HUES64 (cell line): ENCODE data around the gene ING1. TPM values are rescaled to one million over a fixed set of nuclear protein-coding genes. Genes with fewer than 3 reads are reported as not detected.
"Not testable (repeated sequence)": the region's sequence is repeated elsewhere in the genome, so short reads cannot be mapped to it uniquely, and the experiment has no call there.

Source experiments
- H3K27ac ChIP-seq: 2 replicates; pipeline ENCODE4 v1.7.0; 2013; ENCODE audit warnings: low read depth, low read length, inconsistent platforms
- H3K27me3 ChIP-seq: 2 replicates; pipeline ENCODE4 v1.6.1; 2013; ENCODE audit warnings: mild to moderate bottlenecking, low read length; ENCODE audit not compliant: insufficient read depth
- H3K36me3 ChIP-seq: 2 replicates; pipeline ENCODE4 v1.6.1; 2013; ENCODE audit warnings: mild to moderate bottlenecking, low read length; ENCODE audit not compliant: insufficient read depth
- H3K4me1 ChIP-seq: 2 replicates; pipeline ENCODE4 v1.6.1; 2013; ENCODE audit warnings: mild to moderate bottlenecking, low read length, moderate library complexity; ENCODE audit not compliant: insufficient read depth
- H3K4me3 ChIP-seq: 2 replicates; pipeline ENCODE4 v1.5.1; 2013; ENCODE audit warnings: mild to moderate bottlenecking, low read length, moderate library complexity
- H3K9ac ChIP-seq: 2 replicates; pipeline ENCODE4 v1.6.1; 2013; ENCODE audit warnings: mild to moderate bottlenecking, low read depth, low read length
- H3K9me3 ChIP-seq: 2 replicates; pipeline ENCODE4 v1.6.1; 2013; ENCODE audit warnings: low read depth, low read length; ENCODE audit not compliant: insufficient read depth
- WGBS: fragments of 150-250, 120-280 bp; methylation state at CpG from one replicate; pipeline ENCODE4 v1.1.7; 2013; ENCODE audit warnings: missing lambda C conversion rate; 5-methylcytosine and 5-hydroxymethylcytosine counted together
- polyA plus RNA-seq, 2 experiments: library from polyadenylated mRNA; stranded (reverse); fragments of 50-300 nt; gene quantifications; one replicate each; pipeline ENCODE4 v1.2.3, GENCODE V29; 2013

Gene ING1, protein sequence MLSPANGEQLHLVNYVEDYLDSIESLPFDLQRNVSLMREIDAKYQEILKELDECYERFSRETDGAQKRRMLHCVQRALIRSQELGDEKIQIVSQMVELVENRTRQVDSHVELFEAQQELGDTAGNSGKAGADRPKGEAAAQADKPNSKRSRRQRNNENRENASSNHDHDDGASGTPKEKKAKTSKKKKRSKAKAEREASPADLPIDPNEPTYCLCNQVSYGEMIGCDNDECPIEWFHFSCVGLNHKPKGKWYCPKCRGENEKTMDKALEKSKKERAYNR
- polyA plus RNA-seq (2013, experiment 1 of 2), result 18.5 TPM
- 19.6 TPM for polyA plus RNA-seq (2013, experiment 2 of 2)

DNA sequence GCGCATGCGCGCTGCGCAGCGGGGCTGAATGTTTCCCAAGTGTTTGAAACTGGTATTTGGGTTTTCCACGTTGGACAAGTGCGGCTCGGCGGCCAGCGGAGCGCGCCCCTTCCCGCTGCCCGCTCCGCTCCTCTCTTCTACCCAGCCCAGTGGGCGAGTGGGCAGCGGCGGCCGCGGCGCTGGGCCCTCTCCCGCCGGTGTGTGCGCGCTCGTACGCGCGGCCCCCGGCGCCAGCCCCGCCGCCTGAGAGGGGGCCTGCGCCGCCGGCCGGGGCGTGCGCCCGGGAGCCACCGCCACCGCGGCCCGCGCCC is at the start of gene ING1:
TSS of gene ING1 (plus strand) at position 59 of the 311 bp plus-strand sequence. CDS start 450 bp downstream, outside the sequence.
- Histone ChIP-seq H3K4me1 (peaks cover 20% of the 10 kb centered on the region), H3K27me3 (no peaks in the 10 kb centered on the region), H3K4me3 (peak within 1 kb of the TSS; percentile 80), H3K36me3 (no peaks in the 10 kb centered on the region), H3K27ac (peak within 1 kb of the TSS; percentile 100), H3K9me3 (no peaks in the 10 kb centered on the region), H3K9ac (peak within 1 kb of the TSS; percentile 99)
- under 1% methylated on average over 45 of the region's 45 CpGs for WGBS

DNA sequence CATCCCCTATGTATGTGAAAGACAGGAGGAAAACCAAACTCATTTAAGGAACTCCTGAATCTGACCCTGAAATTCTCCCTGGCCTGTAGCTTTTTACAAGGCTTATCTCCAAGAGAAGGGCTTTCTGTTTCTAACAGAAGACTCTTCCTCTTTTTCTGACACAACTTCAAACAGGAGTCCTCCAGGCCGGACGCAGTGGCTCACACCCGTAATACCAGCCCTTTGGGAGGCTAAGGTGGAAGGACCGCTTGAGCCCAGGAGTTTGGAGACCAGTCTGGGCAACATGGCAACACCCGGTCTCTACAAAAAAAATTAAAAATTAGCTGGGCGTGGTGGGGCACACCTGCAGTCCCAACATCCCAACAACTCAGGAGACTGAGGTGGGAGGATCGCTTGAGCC is 49.5 kb upstream of the ING1 start:
- 95% methylated on average over 7 of the region's 7 CpGs for WGBS
- H3K27me3 ChIP-seq, result no peaks in the 10 kb centered on the region
- no peak overlapping the region for H3K9ac ChIP-seq
- H3K4me1 ChIP-seq, result no peaks in the 10 kb centered on the region
- H3K9me3 ChIP-seq, result peaks cover 28% of the 10 kb centered on the region
- H3K4me3 ChIP-seq, result no peak overlapping the region
- no peak overlapping the region for H3K27ac ChIP-seq
- peaks cover 87% of the 10 kb centered on the region for H3K36me3 ChIP-seq

DNA sequence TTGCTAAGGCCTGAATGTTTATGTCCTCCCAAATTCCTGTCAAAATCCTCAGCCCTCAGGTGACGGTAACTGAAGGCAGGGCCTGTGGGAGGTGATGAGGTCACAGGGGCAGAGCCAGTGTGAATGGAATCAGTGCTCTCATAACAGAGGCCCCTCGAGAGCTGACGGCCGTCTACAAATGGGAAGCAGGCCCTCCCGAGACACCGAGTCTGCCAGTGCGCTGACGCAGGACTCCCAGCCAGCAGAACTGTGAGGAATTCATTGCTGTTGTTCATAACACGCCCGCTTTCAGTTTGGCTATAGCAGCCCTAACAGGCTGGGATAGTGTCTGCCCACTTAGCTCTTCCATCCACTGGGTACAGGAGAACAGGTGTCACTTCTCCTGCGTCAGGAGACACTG is 48.8 kb upstream of the ING1 start:
- H3K36me3 ChIP-seq, result peaks cover 88% of the 10 kb centered on the region
- 94% methylated on average over 11 of the region's 11 CpGs for WGBS
- H3K27me3 ChIP-seq, result no peaks in the 10 kb centered on the region
- H3K4me3 ChIP-seq, result no peak overlapping the region
- peaks cover 28% of the 10 kb centered on the region for H3K9me3 ChIP-seq
- H3K4me1 ChIP-seq, result no peaks in the 10 kb centered on the region
- no peak overlapping the region for H3K27ac ChIP-seq
- H3K9ac ChIP-seq, result no peak overlapping the region

DNA sequence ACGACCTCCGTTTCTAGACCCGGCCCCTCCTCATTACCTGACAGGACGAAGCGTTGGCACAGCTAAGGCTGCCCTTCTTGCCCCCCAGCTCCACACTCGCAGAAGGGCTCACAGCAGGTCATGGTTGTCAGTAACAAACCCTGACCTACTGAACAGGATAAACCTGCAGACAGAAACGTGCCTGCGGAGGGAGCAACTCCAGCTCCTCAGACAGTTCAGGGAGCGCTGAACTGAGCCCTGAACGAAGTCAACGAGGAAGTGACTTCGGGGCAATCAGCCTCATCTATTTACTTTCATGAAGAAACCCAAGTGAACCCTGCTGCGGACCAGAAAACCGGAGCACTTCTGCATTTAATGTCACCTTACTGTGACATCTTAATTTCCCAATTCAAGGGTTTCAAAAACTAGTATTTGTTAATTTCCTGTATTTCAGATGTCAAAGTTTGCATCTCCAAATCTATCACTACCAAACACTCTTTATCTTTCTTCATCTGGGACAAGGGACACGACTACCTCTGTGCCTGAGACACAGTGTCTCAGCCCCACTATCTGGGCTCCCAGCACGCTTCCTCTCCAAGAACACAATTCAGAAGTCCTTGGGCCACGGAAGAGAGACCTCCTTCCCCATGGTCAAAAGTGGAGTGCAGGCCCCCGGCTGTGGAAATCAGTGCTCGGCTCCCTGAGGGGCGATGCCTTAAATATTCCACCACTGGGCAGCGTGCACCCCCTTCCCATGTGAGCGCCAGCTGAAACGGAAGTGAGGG is 47.8 kb upstream of the ING1 start:
- H3K9me3 ChIP-seq, result peaks cover 25% of the 10 kb centered on the region
- no peaks in the 10 kb centered on the region for H3K27me3 ChIP-seq
- no peak overlapping the region for H3K9ac ChIP-seq
- WGBS, result 92% methylated on average over 23 of the region's 23 CpGs
- no peak overlapping the region for H3K4me3 ChIP-seq
- H3K4me1 ChIP-seq, result no peaks in the 10 kb centered on the region
- H3K27ac ChIP-seq, result no peak overlapping the region
- peaks cover 88% of the 10 kb centered on the region for H3K36me3 ChIP-seq

DNA sequence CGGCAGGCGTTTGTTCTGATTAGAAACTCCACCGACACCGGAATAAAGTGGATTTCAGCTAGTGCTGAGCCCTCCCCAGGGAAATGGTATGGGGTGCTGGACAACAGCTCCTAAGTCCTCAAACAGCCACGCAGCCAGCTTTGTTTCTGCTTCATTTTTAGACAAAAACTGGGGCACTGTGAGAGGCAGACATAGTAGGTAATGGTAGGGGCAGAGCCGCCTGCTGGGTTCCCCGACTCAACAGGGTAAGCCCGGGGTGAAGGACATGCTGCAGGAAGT is 47.3 kb upstream of the ING1 start:
- peaks cover 85% of the 10 kb centered on the region for H3K36me3 ChIP-seq
- peaks cover 22% of the 10 kb centered on the region for H3K9me3 ChIP-seq
- no peak overlapping the region for H3K9ac ChIP-seq
- H3K4me3 ChIP-seq, result no peak overlapping the region
- no peaks in the 10 kb centered on the region for H3K27me3 ChIP-seq
- H3K27ac ChIP-seq, result no peak overlapping the region
- H3K4me1 ChIP-seq, result no peaks in the 10 kb centered on the region
- WGBS, result 93% methylated on average over 8 of the region's 8 CpGs

DNA sequence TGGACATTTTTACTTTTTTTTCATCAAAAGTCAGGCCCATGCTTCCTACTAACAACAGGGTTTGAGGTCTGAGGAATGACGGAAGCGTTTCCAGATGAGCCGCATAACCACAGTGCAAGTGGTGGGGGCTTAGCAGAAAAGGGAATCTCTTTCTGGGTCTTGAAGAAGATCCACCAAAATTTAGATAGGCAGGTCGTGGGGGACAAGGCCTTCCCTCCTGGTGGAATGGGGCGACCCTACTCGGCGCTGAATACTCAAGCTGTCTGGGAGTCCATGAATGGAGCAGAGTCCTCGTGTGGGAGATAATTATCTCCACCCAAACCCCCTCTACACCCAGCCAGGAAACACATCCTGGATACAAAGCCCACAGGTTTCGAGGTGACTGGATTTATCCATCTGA is 44.5 kb upstream of the ING1 start:
- WGBS, result 96% methylated on average over 9 of the region's 9 CpGs
- Histone ChIP-seq H3K9me3 (peaks cover 18% of the 10 kb centered on the region), H3K4me3 (no peak overlapping the region), H3K27me3 (no peaks in the 10 kb centered on the region), H3K36me3 (peaks cover 57% of the 10 kb centered on the region), H3K9ac (no peak overlapping the region), H3K4me1 (no peaks in the 10 kb centered on the region), H3K27ac (no peak overlapping the region)

DNA sequence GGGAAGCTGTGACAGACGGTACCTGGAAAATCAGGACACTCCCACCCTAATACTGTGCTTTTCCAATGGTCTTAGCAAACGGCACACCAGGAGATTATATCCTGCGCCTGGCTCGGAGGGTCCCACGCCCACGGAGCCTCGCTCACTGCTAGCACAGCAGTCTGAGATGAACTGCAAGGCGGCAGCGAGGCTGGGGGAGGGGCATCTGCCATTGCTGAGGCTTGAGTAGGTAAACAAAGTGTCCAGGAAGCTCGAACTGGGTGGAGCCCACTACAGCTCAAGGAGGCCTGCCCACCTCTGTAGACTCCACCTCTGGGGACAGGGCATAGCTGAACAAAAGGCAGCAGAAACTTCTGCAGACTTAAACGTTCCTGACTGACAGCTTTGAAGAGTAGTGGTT is 43.7 kb upstream of the ING1 start:
- not testable (repeated sequence) for H3K4me1 ChIP-seq, H3K27me3 ChIP-seq, H3K27ac ChIP-seq, H3K9ac ChIP-seq, H3K4me3 ChIP-seq
- Histone ChIP-seq H3K36me3 (peaks cover 49% of the 10 kb centered on the region), H3K9me3 (peaks cover 18% of the 10 kb centered on the region)
- WGBS, result 96% methylated on average over 11 of the region's 11 CpGs

DNA sequence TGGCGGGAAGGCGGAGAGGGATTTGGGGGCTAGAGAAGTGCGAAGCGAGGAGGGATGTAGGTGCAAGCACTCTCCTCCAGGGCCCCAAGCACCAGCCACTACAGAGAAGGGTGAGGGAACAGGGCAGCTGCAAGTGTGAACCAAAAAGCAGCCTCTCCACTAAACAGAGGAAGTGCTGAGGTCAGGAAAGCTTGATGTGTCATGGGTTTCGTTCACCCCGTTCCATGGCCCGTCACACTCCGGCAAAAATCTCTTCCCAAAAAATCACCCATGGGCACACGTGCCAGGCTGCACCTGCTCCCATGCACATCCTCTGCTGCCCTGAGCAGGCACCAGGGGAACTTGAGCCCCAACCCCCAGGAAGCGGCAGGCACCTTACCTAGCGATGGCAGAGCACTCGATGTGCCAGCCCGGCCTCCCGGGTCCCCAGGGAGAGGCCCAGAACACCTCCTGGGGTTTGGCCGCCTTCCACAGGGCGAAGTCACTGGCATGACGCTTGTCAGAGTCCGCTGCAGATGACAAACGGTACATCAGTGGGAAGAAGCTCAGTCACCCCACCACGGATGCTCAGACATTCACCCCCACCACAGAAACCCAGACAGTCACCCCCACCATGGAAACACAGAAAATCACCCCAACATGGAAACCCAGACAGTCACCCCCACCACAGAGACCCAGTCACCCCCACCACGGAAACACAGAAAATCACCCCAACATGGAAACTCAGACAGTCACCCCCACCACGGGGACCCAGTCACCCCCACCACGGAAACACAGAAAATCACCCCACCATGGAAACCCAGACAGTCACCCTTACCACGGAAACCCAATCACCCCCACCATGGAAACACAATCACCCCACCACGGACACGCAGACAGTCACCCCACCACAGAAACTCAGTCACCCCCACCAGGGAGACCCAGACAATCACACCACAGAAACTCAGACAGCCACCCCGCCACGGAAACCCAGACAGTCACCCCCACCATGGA is 36.6 kb upstream of the ING1 start:
- H3K9ac ChIP-seq, result no peak overlapping the region
- H3K4me3 ChIP-seq, result no peak overlapping the region
- H3K27ac ChIP-seq, result no peak overlapping the region
- 95% methylated on average over 28 of the region's 28 CpGs for WGBS
- no peaks in the 10 kb centered on the region for H3K4me1 ChIP-seq
- H3K9me3 ChIP-seq, result no peaks in the 10 kb centered on the region
- H3K36me3 ChIP-seq, result peaks cover 35% of the 10 kb centered on the region
- no peaks in the 10 kb centered on the region for H3K27me3 ChIP-seq

DNA sequence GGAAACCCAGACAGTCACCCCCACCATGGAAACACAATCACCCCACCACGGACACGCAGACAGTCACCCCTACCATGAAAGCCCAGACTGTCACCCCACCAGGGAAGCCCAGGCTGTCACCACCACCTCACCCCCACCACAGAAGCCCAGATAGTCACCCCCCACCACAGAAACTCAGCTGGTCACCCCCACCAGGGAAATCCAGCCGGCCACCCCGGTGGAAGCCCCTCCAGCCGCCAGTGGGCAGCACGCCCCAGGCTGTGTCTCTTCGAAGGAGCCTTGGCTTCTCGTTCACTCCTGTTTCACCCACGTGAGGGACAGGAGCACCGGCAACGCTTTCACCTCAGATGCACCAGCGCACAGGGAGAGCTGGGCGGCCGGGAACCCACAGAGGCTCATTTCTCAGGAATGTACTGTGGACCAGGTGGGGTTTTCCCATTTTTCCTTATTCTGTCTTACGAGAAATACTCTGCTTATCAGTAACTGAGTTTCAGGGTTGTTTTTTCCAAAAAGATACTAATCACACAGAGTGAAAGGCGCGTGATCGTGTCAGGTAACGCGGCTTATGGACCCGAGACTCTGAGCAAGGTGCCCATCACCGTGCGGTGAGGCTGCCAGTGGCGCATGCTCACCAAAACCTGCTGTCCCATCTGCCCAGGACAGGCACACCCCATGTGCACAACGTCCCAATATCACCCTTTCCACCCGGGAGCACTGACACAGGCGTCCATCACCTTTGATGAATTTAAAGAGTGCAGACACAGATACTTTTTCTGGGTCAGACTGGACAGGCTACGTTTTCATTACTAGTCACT is 35.6 kb upstream of the ING1 start:
- Histone ChIP-seq H3K36me3 (peaks cover 45% of the 10 kb centered on the region), H3K27ac (no peak overlapping the region), H3K4me3 (no peak overlapping the region), H3K27me3 (no peaks in the 10 kb centered on the region), H3K9ac (no peak overlapping the region), H3K4me1 (no peaks in the 10 kb centered on the region), H3K9me3 (no peaks in the 10 kb centered on the region)
- 96% methylated on average over 28 of the region's 28 CpGs for WGBS

DNA sequence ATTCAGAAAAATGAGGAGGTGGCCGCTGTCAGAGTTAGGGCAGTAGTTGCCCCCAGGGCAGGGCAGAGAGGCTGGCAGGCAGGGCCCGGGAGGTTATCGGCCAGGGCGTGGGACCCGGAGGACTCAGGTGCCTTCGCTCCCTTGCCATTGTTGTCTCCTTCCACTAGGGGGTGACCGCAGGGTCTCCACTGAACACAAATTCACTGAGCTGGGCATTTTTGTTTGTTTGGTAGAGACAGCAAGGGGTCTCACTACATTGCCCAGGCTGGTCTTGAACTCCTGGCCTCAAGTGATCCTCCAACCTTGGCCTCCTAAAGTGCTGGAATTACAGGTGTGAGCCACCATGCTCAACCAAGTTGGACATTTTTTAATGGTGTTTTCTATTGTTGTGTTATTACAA is 32.6 kb upstream of the ING1 start:
- H3K36me3 ChIP-seq, result peaks cover 56% of the 10 kb centered on the region
- no peak overlapping the region for H3K9ac ChIP-seq
- no peak overlapping the region for H3K27ac ChIP-seq

More for the DNA sequence above, 32.6 kb upstream of the ING1 start:
- Histone ChIP-seq H3K9me3 (no peaks in the 10 kb centered on the region), H3K4me1 (no peaks in the 10 kb centered on the region), H3K4me3 (no peak overlapping the region), H3K27me3 (no peaks in the 10 kb centered on the region)
- WGBS, result 91% methylated on average over 7 of the region's 7 CpGs
